ENCODE results near the gene CPLANE1. TPM values are rescaled to one million over a fixed set of nuclear protein-coding genes. Genes with fewer than 3 reads are reported as not detected.
"Not testable (repeated sequence)": the region's sequence is repeated elsewhere in the genome, so short reads cannot be mapped to it uniquely, and the experiment has no call there.

The CPLANE1 gene
- total RNA-seq, 3 donors from 2014 or later, result 1.4 to 4.2 (median 1.4) TPM

GRCh38 chr5:37189355-37189754, 59.8 kb downstream of the CPLANE1 start:
- Mint-ChIP-seq H3K36me3 (ENCODE audit: insufficient read depth) (peaks cover 14% of the 10 kb centered on the region), H3K4me1 (ENCODE audit: low read depth) (no peaks in the 10 kb centered on the region), H3K4me3 (no peak overlapping the region), H3K27me3 (ENCODE audit: low read depth) (no peaks in the 10 kb centered on the region), H3K9me3 (no peaks in the 10 kb centered on the region)
- no peak for ATAC-seq
- DNase-seq, result no peak

GRCh38 chr5:37187465-37187977, 61.7 kb downstream of the CPLANE1 start:
- Mint-ChIP-seq H3K36me3 (ENCODE audit: insufficient read depth) (peaks cover 19% of the 10 kb centered on the region), H3K27me3 (ENCODE audit: low read depth) (no peaks in the 10 kb centered on the region), H3K9me3 (no peaks in the 10 kb centered on the region), H3K4me3 (no peak overlapping the region), H3K4me1 (ENCODE audit: low read depth) (no peaks in the 10 kb centered on the region)
- ATAC-seq (no peak), DNase-seq (no peak)

- Mint-ChIP-seq H3K4me3 (no peak overlapping the region), H3K36me3 (ENCODE audit: insufficient read depth) (peaks cover 19% of the 10 kb centered on the region), H3K4me1 (ENCODE audit: low read depth) (peaks cover 2% of the 10 kb centered on the region), H3K9me3 (no peaks in the 10 kb centered on the region), H3K27me3 (ENCODE audit: low read depth) (no peaks in the 10 kb centered on the region)
- no peak for ATAC-seq
- no peak for DNase-seq
These were observed 64.3 kb downstream of the CPLANE1 start for GRCh38 chr5:37184748-37185364.

- DNase-seq (no peak), ATAC-seq (no peak)
- H3K4me3 Mint-ChIP-seq, result no peak overlapping the region
- no peaks in the 10 kb centered on the region for H3K9me3 Mint-ChIP-seq
- no peaks in the 10 kb centered on the region for H3K27me3 Mint-ChIP-seq (ENCODE audit: low read depth)
- peaks cover 2% of the 10 kb centered on the region for H3K4me1 Mint-ChIP-seq (ENCODE audit: low read depth)
- H3K36me3 Mint-ChIP-seq (ENCODE audit: insufficient read depth), result peaks cover 21% of the 10 kb centered on the region
These were observed 66.5 kb downstream of the CPLANE1 start for GRCh38 chr5:37182667-37183066.

GRCh38 chr5:37174928-37175327, 74.2 kb downstream of the CPLANE1 start:
- Mint-ChIP-seq H3K4me1 (ENCODE audit: low read depth) (no peaks in the 10 kb centered on the region), H3K9me3 (no peaks in the 10 kb centered on the region), H3K27me3 (ENCODE audit: low read depth) (no peaks in the 10 kb centered on the region), H3K4me3 (no peak overlapping the region), H3K36me3 (ENCODE audit: insufficient read depth) (peaks cover 33% of the 10 kb centered on the region)
- DNase-seq, result no peak
- ATAC-seq, result no peak

- Mint-ChIP-seq H3K36me3 (ENCODE audit: insufficient read depth) (peaks cover 40% of the 10 kb centered on the region), H3K9me3 (no peaks in the 10 kb centered on the region)
These were observed 76.2 kb downstream of the CPLANE1 start for GRCh38 chr5:37172957-37173356.

GRCh38 chr5:37170856-37171255, 78.3 kb downstream of the CPLANE1 start:
- Mint-ChIP-seq H3K4me3 (no peak overlapping the region), H3K36me3 (ENCODE audit: insufficient read depth) (peaks cover 35% of the 10 kb centered on the region)

More at GRCh38 chr5:37172957-37173356, 76.2 kb downstream of the CPLANE1 start:
- no peak for ATAC-seq
- DNase-seq, result no peak
- H3K4me1 Mint-ChIP-seq (ENCODE audit: low read depth), result no peaks in the 10 kb centered on the region
- H3K27me3 Mint-ChIP-seq (ENCODE audit: low read depth), result no peaks in the 10 kb centered on the region
- no peak overlapping the region for H3K4me3 Mint-ChIP-seq

GRCh38 chr5:37166197-37166596, 83.0 kb downstream of the CPLANE1 start:
- Mint-ChIP-seq H3K36me3 (ENCODE audit: insufficient read depth) (peaks cover 19% of the 10 kb centered on the region), H3K27me3 (ENCODE audit: low read depth) (no peaks in the 10 kb centered on the region), H3K9me3 (no peaks in the 10 kb centered on the region), H3K4me1 (ENCODE audit: low read depth) (no peaks in the 10 kb centered on the region), H3K4me3 (no peak overlapping the region)
- DNase-seq (no peak), ATAC-seq (no peak)

More at GRCh38 chr5:37170856-37171255, 78.3 kb downstream of the CPLANE1 start:
- H3K4me1 Mint-ChIP-seq (ENCODE audit: low read depth), result no peaks in the 10 kb centered on the region
- H3K9me3 Mint-ChIP-seq, result no peaks in the 10 kb centered on the region
- ATAC-seq, result no peak
- no peak for DNase-seq
- H3K27me3 Mint-ChIP-seq (ENCODE audit: low read depth), result no peaks in the 10 kb centered on the region

- Mint-ChIP-seq H3K36me3 (ENCODE audit: insufficient read depth) (peaks cover 21% of the 10 kb centered on the region), H3K4me3 (no peak overlapping the region), H3K4me1 (ENCODE audit: low read depth) (no peaks in the 10 kb centered on the region)
These were observed 83.4 kb downstream of the CPLANE1 start for GRCh38 chr5:37165761-37166160.

GRCh38 chr5:37153661-37154060, 95.5 kb downstream of the CPLANE1 start:
- no peak overlapping the region for H3K4me3 Mint-ChIP-seq
- peaks cover 27% of the 10 kb centered on the region for H3K36me3 Mint-ChIP-seq (ENCODE audit: insufficient read depth)
- ATAC-seq, result no peak

More at GRCh38 chr5:37165761-37166160, 83.4 kb downstream of the CPLANE1 start:
- DNase-seq (no peak), ATAC-seq (no peak)
- no peaks in the 10 kb centered on the region for H3K9me3 Mint-ChIP-seq
- H3K27me3 Mint-ChIP-seq (ENCODE audit: low read depth), result no peaks in the 10 kb centered on the region

GRCh38 chr5:37146896-37147295, 102.3 kb downstream of the CPLANE1 start:
- DNase-seq, result no peak
- Mint-ChIP-seq H3K36me3 (ENCODE audit: insufficient read depth) (peaks cover 29% of the 10 kb centered on the region), H3K4me1 (ENCODE audit: low read depth) (no peaks in the 10 kb centered on the region), H3K27me3 (ENCODE audit: low read depth) (no peaks in the 10 kb centered on the region), H3K4me3 (no peak overlapping the region), H3K9me3 (peaks cover 13% of the 10 kb centered on the region)
- no peak for ATAC-seq

More at GRCh38 chr5:37153661-37154060, 95.5 kb downstream of the CPLANE1 start:
- H3K4me1 Mint-ChIP-seq (ENCODE audit: low read depth), result no peaks in the 10 kb centered on the region
- H3K9me3 Mint-ChIP-seq, result no peaks in the 10 kb centered on the region
- H3K27me3 Mint-ChIP-seq (ENCODE audit: low read depth), result no peaks in the 10 kb centered on the region
- no peak for DNase-seq

- H3K4me1 Mint-ChIP-seq (ENCODE audit: low read depth), result no peaks in the 10 kb centered on the region
- no peaks in the 10 kb centered on the region for H3K27me3 Mint-ChIP-seq (ENCODE audit: low read depth)
- H3K4me3 Mint-ChIP-seq, result no peak overlapping the region
- DNase-seq (no peak), ATAC-seq (no peak)
- H3K36me3 Mint-ChIP-seq (ENCODE audit: insufficient read depth), result peaks cover 38% of the 10 kb centered on the region
- H3K9me3 Mint-ChIP-seq, result peaks cover 21% of the 10 kb centered on the region
These were observed 112.5 kb downstream of the CPLANE1 start for GRCh38 chr5:37136694-37137093.

GRCh38 chr5:37135312-37135711, 113.9 kb downstream of the CPLANE1 start:
- DNase-seq; H3K4me1 Mint-ChIP-seq (ENCODE audit: low read depth); ATAC-seq; H3K4me3 Mint-ChIP-seq; H3K27me3 Mint-ChIP-seq (ENCODE audit: low read depth): not testable (repeated sequence)
- Mint-ChIP-seq H3K9me3 (peaks cover 21% of the 10 kb centered on the region), H3K36me3 (ENCODE audit: insufficient read depth) (peaks cover 36% of the 10 kb centered on the region)

- DNase-seq, result no peak
- Mint-ChIP-seq H3K36me3 (ENCODE audit: insufficient read depth) (peaks cover 42% of the 10 kb centered on the region), H3K27me3 (ENCODE audit: low read depth) (no peaks in the 10 kb centered on the region), H3K4me3 (no peak overlapping the region), H3K4me1 (ENCODE audit: low read depth) (no peaks in the 10 kb centered on the region), H3K9me3 (peaks cover 21% of the 10 kb centered on the region)
- ATAC-seq, result no peak
These were observed 115.2 kb downstream of the CPLANE1 start for GRCh38 chr5:37133939-37134338.

- no peak for ATAC-seq
- DNase-seq, result no peak
- Mint-ChIP-seq H3K36me3 (ENCODE audit: insufficient read depth) (peaks cover 37% of the 10 kb centered on the region), H3K4me3 (no peak overlapping the region), H3K27me3 (ENCODE audit: low read depth) (no peaks in the 10 kb centered on the region), H3K4me1 (ENCODE audit: low read depth) (no peaks in the 10 kb centered on the region), H3K9me3 (peaks cover 15% of the 10 kb centered on the region)
These were observed 116.5 kb downstream of the CPLANE1 start for GRCh38 chr5:37132646-37133045.
